ENCODE results near the gene CGB5. TPM values are rescaled to one million over a fixed set of nuclear protein-coding genes. Genes with fewer than 3 reads are reported as not detected.

CGB5 gene
- total and polyA plus RNA-seq, 9 of the 15 experiments (the other 6 are each of a cell fraction or from before 2014, with no cell fraction given), result not detected

DNA sequence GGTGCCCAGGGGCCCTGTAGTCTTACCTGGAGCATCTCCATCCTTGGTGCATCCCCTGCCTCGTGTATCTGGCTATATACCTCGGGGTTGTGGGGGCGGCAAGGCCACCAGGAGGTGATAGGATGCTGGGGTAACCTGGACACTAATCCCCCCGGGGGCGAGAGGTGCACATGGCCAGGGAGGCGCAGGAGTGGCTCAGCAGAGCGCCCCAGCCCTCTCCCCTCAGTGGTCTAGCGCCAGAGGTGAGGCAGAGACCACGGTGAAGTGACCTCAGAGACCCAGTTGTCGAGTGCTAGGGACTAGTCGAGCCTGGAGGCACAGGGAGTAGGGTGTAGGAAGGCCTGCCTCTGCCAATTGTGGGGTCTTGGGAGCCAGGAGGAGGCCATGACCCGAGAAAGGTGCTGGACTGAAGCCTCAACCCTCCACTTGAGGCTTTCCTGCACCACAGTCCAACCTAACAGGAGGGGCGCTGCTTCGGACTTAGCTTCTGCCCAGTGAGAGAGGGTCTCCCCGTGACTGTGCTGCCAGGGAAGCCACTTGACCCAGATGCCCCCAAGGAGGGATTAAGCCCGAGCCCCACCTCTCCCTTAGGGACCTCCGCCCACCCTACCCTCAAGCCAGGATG, 26.5 kb upstream of the CGB5 start, which contains the start of gene LHB:
TSS of gene LHB (minus strand) at position 51 of the 625 bp plus-strand sequence. CDS start at position 41, 10 bp downstream.
- no peak for DNase-seq (ENCODE audit: extremely low read depth in 1 of 4, low spot score in 3 of 4)
- Histone ChIP-seq H4K20me1 (replicated peaks; ENCODE audit: control insufficient read depth, insufficient read depth, low read length) (peaks cover 12% of the 10 kb centered on the region; the same call in 1 of the 2 replicates), H3K79me2 (ENCODE audit: control insufficient read depth, insufficient read depth, low read length) (no peaks in the 10 kb centered on the region), H3K27ac (ENCODE audit: extremely low read depth, low read depth, low read length) (peak within 1 kb of the TSS; percentile 32; the same call in 1 of the 3 replicates), H3K36me3 (ENCODE audit: control insufficient read depth, insufficient read depth, low read length) (peaks cover 42% of the 10 kb centered on the region; the same call in 2 of the 3 replicates), H3K4me1 (replicated peaks in 1 of 2; ENCODE audit: control insufficient read depth in 2 of 2, insufficient read depth in 2 of 2, low read length in 2 of 2) (peaks cover 21 to 59% of the 10 kb centered on the region in 2 experiments; a peak in 4 of 5 replicates), H3K9me1 (ENCODE audit: control insufficient read depth, insufficient read depth, low read length) (peaks cover 7% of the 10 kb centered on the region), H3K9ac (ENCODE audit: insufficient read depth in 1 of 2, low read depth in 2 of 2, low read length in 2 of 2) (peak within 1 kb of the TSS; percentile 30 to 88), H3K27me3 (ENCODE audit: control insufficient read depth in 2 of 2, insufficient read depth in 2 of 2, low read length in 2 of 2) (no peaks in the 10 kb centered on the region), H2AFZ (ENCODE audit: low read depth, low read length) (0 out of 2 replicates have a peak within 1 kb of the TSS, but pooled peaks have one; percentile 44), H3K9me3 (replicated peaks; ENCODE audit: control insufficient read depth, insufficient read depth, low read depth, low read length) (no peaks in the 10 kb centered on the region), H3K4me2 (ENCODE audit: insufficient read depth, low read length) (peak within 1 kb of the TSS; percentile 76; the same call in 1 of the 2 replicates), H3K4me3 (peak within 1 kb of the TSS; percentile 41)
- 61% methylated on average over 14 of the region's 17 CpGs for WGBS (ENCODE audit: insufficient coverage, low coverage, missing lambda C conversion rate)
- in situ Hi-C loops (cut with MboI), result no loop called here
- no TSS peak for BruUV-seq (replicated peaks)
- ChIA-PET POLR2A (no interaction called here), CTCF (ENCODE audit: low intra/inter-chr PET ratio) (no interaction called here)
- ATAC-seq, result no peak
- intact Hi-C loops (cut with micrococcal nuclease), result no loop called here
- no peak for FAIRE-seq
- peak; percentile 13; the same call in 1 of the 2 replicates for TF ChIP-seq EGR1 (conservative IDR thresholded peaks at IDR 0.05)
- no peak for TF ChIP-seq TEAD4 (IDR thresholded peaks at IDR 0.05; ENCODE audit: low read length)
- no peak for TF ChIP-seq TEAD4 (CRISPR knock-in tag; IDR thresholded peaks at IDR 0.05; ENCODE audit: borderline replicate concordance)

All from K562 (cell line).